ENCODE measurements around the gene PSORS1C1. TPM values are rescaled to one million over a fixed set of nuclear protein-coding genes. Genes with fewer than 3 reads are reported as not detected.
A peak's percentile ranks its signal among the peaks of the same experiment; 100 is the strongest.
"Not testable (repeated sequence)": the region's sequence is repeated elsewhere in the genome, so short reads cannot be mapped to it uniquely, and the experiment has no call there.

PSORS1C1 gene, protein sequence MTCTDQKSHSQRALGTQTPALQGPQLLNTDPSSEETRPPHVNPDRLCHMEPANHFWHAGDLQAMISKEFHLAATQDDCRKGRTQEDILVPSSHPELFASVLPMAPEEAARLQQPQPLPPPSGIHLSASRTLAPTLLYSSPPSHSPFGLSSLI
- total RNA-seq, result not detected
- not detected for polyA plus RNA-seq
- total RNA-seq, result not detected

- H3K27ac ChIP-seq (ENCODE audit: low read depth, low read length), result no peak within 1 kb of the TSS
- Mint-ChIP-seq H3K4me3 (peak within 1 kb of the TSS in 2 of 10 donors; percentile 28 to 46), H3K4me1 (peaks cover 0 to 19% (median 5%) of the 10 kb centered on the region in 7 donors), H3K36me3 (no peaks in the 10 kb centered on the region), H3K27ac (peak within 1 kb of the TSS in 2 of 9 donors; percentile 32 to 76), H3K27me3 (peaks cover 4 to 28% (median 9%) of the 10 kb centered on the region in 5 donors), H3K9me3 (no peaks in the 10 kb centered on the region)
- POLR2A ChIA-PET, result interaction anchor here (0.7 to 2.6 kb wide), 4 partner anchors 11 to 1481 kb away, joined by 3 to 11 read pairs (median 4); no protein-coding TSS in a partner anchor
- H3K9me3 ChIP-seq (ENCODE audit: control insufficient read depth in 2 of 3, low read length in 3 of 3), result no peaks in the 10 kb centered on the region
- no peaks in the 10 kb centered on the region for H3K27me3 ChIP-seq (ENCODE audit: control insufficient read depth in 2 of 2, insufficient read depth in 2 of 2, low read length in 2 of 2)
- H3K4me1 ChIP-seq (ENCODE audit: control insufficient read depth in 2 of 2, insufficient read depth in 2 of 2, low read length in 2 of 2), result no peaks in the 10 kb centered on the region
- ATAC-seq (no peak), DNase-seq (no peak)
- CTCF ChIA-PET, result interaction anchor here (0.7 to 5.3 kb wide), 10 partner anchors 12 to 284 kb away, joined by 3 to 27 read pairs (median 4); no protein-coding TSS in a partner anchor
- H3K36me3 ChIP-seq (ENCODE audit: control insufficient read depth in 2 of 3, insufficient read depth in 3 of 3, low read length in 3 of 3), result no peaks in the 10 kb centered on the region
- intact Hi-C loops (cut with micrococcal nuclease), result no loop called here
- H3K4me3 ChIP-seq (ENCODE audit: low read length), result no peak within 1 kb of the TSS
These were observed at the start of gene PSORS1C1 for GRCh38 chr6:31114541-31114878. Gene PSORS1C1 (plus strand): TSS chr6:31114800. CDS start chr6:31129633, 14,833 bp downstream.

DNA sequence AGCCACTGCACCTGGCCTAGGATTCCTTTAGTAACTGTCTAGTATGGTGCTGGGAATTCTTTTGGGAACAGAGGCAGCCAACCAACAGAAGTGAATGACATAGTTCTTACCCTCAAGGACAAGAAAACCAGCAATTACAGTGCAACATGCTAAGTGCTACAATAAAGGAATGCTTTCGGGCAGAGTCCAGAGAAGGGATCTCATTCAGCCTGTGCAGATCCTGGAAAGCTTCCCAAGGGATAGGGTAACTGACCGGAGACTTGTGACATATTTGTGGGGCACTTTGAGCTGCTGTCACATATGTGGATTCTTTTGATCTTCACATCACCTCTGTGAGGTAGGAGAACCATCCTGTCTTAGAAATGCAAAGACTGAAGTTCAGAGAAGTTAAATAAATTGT lies 49.0 kb upstream of the PSORS1C1 start:
- no peak overlapping the region for H3K27ac ChIP-seq (ENCODE audit: low read depth, low read length)
- no peak for ATAC-seq
- H3K4me3 Mint-ChIP-seq, result no peak overlapping the region
- no peak overlapping the region for H3K27ac Mint-ChIP-seq
- intact Hi-C loops (cut with micrococcal nuclease), result no loop called here
- no peaks in the 10 kb centered on the region for H3K9me3 Mint-ChIP-seq
- peaks cover 0 to 7% (median 0%) of the 10 kb centered on the region in 7 donors for H3K4me1 Mint-ChIP-seq
- H3K36me3 Mint-ChIP-seq, result no peaks in the 10 kb centered on the region
- H3K9me3 ChIP-seq (ENCODE audit: control insufficient read depth in 2 of 3, low read length in 3 of 3), result no peaks in the 10 kb centered on the region
- peaks cover 0 to 16% (median 0%) of the 10 kb centered on the region in 5 donors for H3K27me3 Mint-ChIP-seq
- H3K4me1 ChIP-seq (ENCODE audit: control insufficient read depth in 2 of 2, insufficient read depth in 2 of 2, low read length in 2 of 2), result no peaks in the 10 kb centered on the region
- CTCF ChIA-PET, result interaction anchor here (0.6 kb wide), 1 partner anchor 23 kb away, joined by 4 read pairs; no protein-coding TSS in a partner anchor
- H3K36me3 ChIP-seq (ENCODE audit: control insufficient read depth in 2 of 3, insufficient read depth in 3 of 3, low read length in 3 of 3), result no peaks in the 10 kb centered on the region
- POLR2A ChIA-PET, result no interaction called here
- no peak overlapping the region for H3K4me3 ChIP-seq (ENCODE audit: low read length)
- H3K27me3 ChIP-seq (ENCODE audit: control insufficient read depth in 2 of 2, insufficient read depth in 2 of 2, low read length in 2 of 2), result peaks cover 0 to 4% of the 10 kb centered on the region in 2 donors
- no peak for DNase-seq

GRCh38 chr6:31067028-31067427 lies 47.6 kb upstream of the PSORS1C1 start:
- intact Hi-C loops (cut with micrococcal nuclease); CTCF ChIA-PET: not testable (repeated sequence)

DNA sequence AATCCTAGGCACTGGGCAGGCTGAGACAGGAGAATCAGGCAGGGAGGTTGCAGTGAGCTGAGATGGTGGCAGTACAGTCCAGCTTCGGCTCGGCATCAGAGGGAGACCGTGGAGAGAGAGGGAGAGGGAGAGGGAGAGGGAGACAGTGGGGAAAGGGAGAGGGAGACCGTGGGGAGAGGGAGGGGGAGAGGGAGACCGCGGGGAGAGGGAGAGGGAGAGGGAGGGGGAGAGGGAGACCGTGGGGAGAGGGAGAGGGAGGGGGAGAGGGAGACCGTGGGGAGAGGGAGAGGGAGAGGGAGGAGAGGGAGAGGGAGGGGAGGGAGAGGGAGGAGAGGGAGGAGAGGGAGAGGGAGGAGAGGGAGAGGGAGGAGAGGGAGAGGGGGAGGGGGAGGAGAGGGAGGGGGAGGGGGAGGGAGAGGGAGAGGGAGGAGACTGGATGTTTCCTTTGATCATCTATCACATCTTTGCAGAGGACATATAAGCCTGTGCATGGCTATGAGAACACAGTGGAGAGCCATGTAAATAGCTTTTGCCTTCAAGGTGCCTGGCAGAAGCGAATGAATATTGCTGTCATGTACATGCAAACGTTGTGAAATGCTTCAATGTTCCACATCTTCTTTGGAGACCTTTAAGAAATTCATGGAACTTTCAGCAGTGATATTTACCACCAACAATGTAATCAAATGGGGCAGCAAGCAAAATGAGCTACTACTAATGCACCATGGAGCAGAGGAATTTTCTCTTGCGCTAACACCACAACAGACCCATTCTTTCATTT lies 46.5 kb upstream of the PSORS1C1 start:
- H3K36me3 ChIP-seq (ENCODE audit: control insufficient read depth in 2 of 3, insufficient read depth in 3 of 3, low read length in 3 of 3); H3K4me1 ChIP-seq (ENCODE audit: control insufficient read depth in 2 of 2, insufficient read depth in 2 of 2, low read length in 2 of 2); H3K27ac Mint-ChIP-seq; ATAC-seq; intact Hi-C loops (cut with micrococcal nuclease); H3K9me3 ChIP-seq (ENCODE audit: control insufficient read depth in 2 of 3, low read length in 3 of 3); H3K27me3 Mint-ChIP-seq; H3K4me1 Mint-ChIP-seq; POLR2A ChIA-PET; H3K27me3 ChIP-seq (ENCODE audit: control insufficient read depth in 2 of 2, insufficient read depth in 2 of 2, low read length in 2 of 2); DNase-seq; H3K4me3 ChIP-seq (ENCODE audit: low read length); H3K27ac ChIP-seq (ENCODE audit: low read depth, low read length); H3K9me3 Mint-ChIP-seq; H3K36me3 Mint-ChIP-seq; H3K4me3 Mint-ChIP-seq: not testable (repeated sequence)
- CTCF ChIA-PET, result interaction anchor here (1.5 to 3.4 kb wide), 3 partner anchors 19 to 184 kb away, joined by 3 to 15 read pairs (median 10); no protein-coding TSS in a partner anchor

More at GRCh38 chr6:31067028-31067427, 47.6 kb upstream of the PSORS1C1 start:
- H3K4me3 Mint-ChIP-seq; H3K27me3 ChIP-seq (ENCODE audit: control insufficient read depth in 2 of 2, insufficient read depth in 2 of 2, low read length in 2 of 2); H3K36me3 ChIP-seq (ENCODE audit: control insufficient read depth in 2 of 3, insufficient read depth in 3 of 3, low read length in 3 of 3); H3K4me3 ChIP-seq (ENCODE audit: low read length); H3K27ac Mint-ChIP-seq; H3K27ac ChIP-seq (ENCODE audit: low read depth, low read length); DNase-seq; H3K4me1 Mint-ChIP-seq; H3K9me3 ChIP-seq (ENCODE audit: control insufficient read depth in 2 of 3, low read length in 3 of 3); H3K4me1 ChIP-seq (ENCODE audit: control insufficient read depth in 2 of 2, insufficient read depth in 2 of 2, low read length in 2 of 2); POLR2A ChIA-PET; H3K9me3 Mint-ChIP-seq; H3K36me3 Mint-ChIP-seq; ATAC-seq: not testable (repeated sequence)
- H3K27me3 Mint-ChIP-seq, result peaks cover 0 to 16% (median 0%) of the 10 kb centered on the region in 5 donors

- no peaks in the 10 kb centered on the region for H3K9me3 ChIP-seq (ENCODE audit: control insufficient read depth in 2 of 3, low read length in 3 of 3)
- no peaks in the 10 kb centered on the region for H3K4me1 ChIP-seq (ENCODE audit: control insufficient read depth in 2 of 2, insufficient read depth in 2 of 2, low read length in 2 of 2)
- ChIA-PET CTCF (interaction anchor here (0.6 to 3.4 kb wide), 8 partner anchors 9 to 185 kb away, joined by 3 to 15 read pairs (median 4); no protein-coding TSS in a partner anchor), POLR2A (interaction anchor here (2.0 kb wide), 1 partner anchor 17 kb away, joined by 6 read pairs; no protein-coding TSS in a partner anchor)
- intact Hi-C loops (cut with micrococcal nuclease), result loop anchor here (1.0 kb wide), 1 partner anchor 154 kb away; no protein-coding TSS in a partner anchor
- H3K4me3 Mint-ChIP-seq, result no peak overlapping the region
- peak; percentile 45 to 73 (median 61) for DNase-seq
- no peak overlapping the region for H3K27ac ChIP-seq (ENCODE audit: low read depth, low read length)
- peak; percentile 96 for ATAC-seq
- H3K4me1 Mint-ChIP-seq, result peaks cover 0 to 7% (median 0%) of the 10 kb centered on the region in 7 donors
- H3K9me3 Mint-ChIP-seq, result no peaks in the 10 kb centered on the region
- peaks cover 0 to 2% (median 0%) of the 10 kb centered on the region in 5 donors for H3K27me3 Mint-ChIP-seq
- H3K27me3 ChIP-seq (ENCODE audit: control insufficient read depth in 2 of 2, insufficient read depth in 2 of 2, low read length in 2 of 2), result no peaks in the 10 kb centered on the region
- no peak overlapping the region for H3K4me3 ChIP-seq (ENCODE audit: low read length)
- H3K36me3 Mint-ChIP-seq, result no peaks in the 10 kb centered on the region
- no peaks in the 10 kb centered on the region for H3K36me3 ChIP-seq (ENCODE audit: control insufficient read depth in 2 of 3, insufficient read depth in 3 of 3, low read length in 3 of 3)
- peak overlapping the region in 1 of 9 donors; percentile 20 for H3K27ac Mint-ChIP-seq
These were observed 45.8 kb upstream of the PSORS1C1 start for GRCh38 chr6:31068669-31069340.

DNA sequence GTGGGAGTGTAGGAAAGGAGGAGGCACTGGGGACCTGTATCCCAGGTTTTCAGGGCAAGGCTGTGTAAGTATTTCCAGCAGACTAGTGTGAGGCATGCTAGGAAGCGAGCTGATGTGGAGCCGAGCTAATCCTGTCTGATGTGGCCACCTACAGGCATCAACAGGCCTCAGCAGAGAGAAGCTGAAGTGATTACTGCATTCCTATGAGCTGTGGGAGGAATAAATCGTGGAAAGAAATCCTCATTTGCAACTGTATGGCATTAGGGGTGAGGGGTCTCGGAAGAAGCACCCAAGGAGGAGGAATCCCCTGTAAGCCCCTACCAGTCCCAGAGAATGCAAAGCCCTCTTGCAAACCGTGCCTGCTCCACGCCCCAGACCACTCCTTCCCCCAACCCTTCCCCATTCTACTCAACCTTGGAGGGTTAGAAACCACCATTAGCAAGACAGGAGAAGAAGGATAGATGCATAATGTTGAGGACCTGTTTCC lies 43.8 kb upstream of the PSORS1C1 start:
- H3K9me3 Mint-ChIP-seq, result no peaks in the 10 kb centered on the region
- no peak overlapping the region for H3K27ac Mint-ChIP-seq
- no peaks in the 10 kb centered on the region for H3K4me1 ChIP-seq (ENCODE audit: control insufficient read depth in 2 of 2, insufficient read depth in 2 of 2, low read length in 2 of 2)
- CTCF ChIA-PET, result interaction anchor here (1.2 to 3.4 kb wide), 3 partner anchors 9 to 158 kb away, joined by 3 to 15 read pairs (median 12); no protein-coding TSS in a partner anchor
- no peaks in the 10 kb centered on the region for H3K36me3 ChIP-seq (ENCODE audit: control insufficient read depth in 2 of 3, insufficient read depth in 3 of 3, low read length in 3 of 3)
- ATAC-seq, result no peak
- H3K4me3 ChIP-seq (ENCODE audit: low read length), result no peak overlapping the region
- H3K9me3 ChIP-seq (ENCODE audit: control insufficient read depth in 2 of 3, low read length in 3 of 3), result no peaks in the 10 kb centered on the region
- DNase-seq, result no peak
- POLR2A ChIA-PET, result interaction anchor here (2.0 kb wide), 1 partner anchor 15 kb away, joined by 6 read pairs; no protein-coding TSS in a partner anchor
- H3K4me3 Mint-ChIP-seq, result no peak overlapping the region
- H3K27ac ChIP-seq (ENCODE audit: low read depth, low read length), result no peak overlapping the region
- no peaks in the 10 kb centered on the region for H3K36me3 Mint-ChIP-seq
- H3K27me3 Mint-ChIP-seq, result peaks cover 0 to 2% (median 0%) of the 10 kb centered on the region in 5 donors
- intact Hi-C loops (cut with micrococcal nuclease), result no loop called here
- H3K4me1 Mint-ChIP-seq, result peaks cover 0 to 7% (median 0%) of the 10 kb centered on the region in 7 donors
- no peaks in the 10 kb centered on the region for H3K27me3 ChIP-seq (ENCODE audit: control insufficient read depth in 2 of 2, insufficient read depth in 2 of 2, low read length in 2 of 2)

All from naive thymus-derived CD4-positive, alpha-beta T cell (primary cell).